ENCODE data around the gene MFNG.

Gene MFNG

GRCh38 chr22:37487571-37487970 is 1.4 kb upstream of the MFNG start:
- peak; percentile 53 for DNase-seq
- no peaks in the 10 kb centered on the region for H3K9me3 ChIP-seq (ENCODE audit: severe bottlenecking)
- H3K27ac ChIP-seq: peak overlapping the region; percentile 95
- H3K27me3 ChIP-seq (ENCODE audit: insufficient read depth, low read depth, severe bottlenecking): no peaks in the 10 kb centered on the region
- H3K36me3 ChIP-seq: peaks cover 21% of the 10 kb centered on the region
- H3K4me3 ChIP-seq (ENCODE audit: low read depth, low read length): no peak overlapping the region
- no peak for TF ChIP-seq CTCF (IDR thresholded peaks at IDR 0.05; ENCODE audit: low read depth, low read length)

GRCh38 chr22:37487129-37487528 is 945 bp upstream of the MFNG start:
- DNase-seq: no peak
- peak overlapping the region; percentile 95 for H3K27ac ChIP-seq
- H3K9me3 ChIP-seq (ENCODE audit: severe bottlenecking): no peaks in the 10 kb centered on the region
- H3K27me3 ChIP-seq (ENCODE audit: insufficient read depth, low read depth, severe bottlenecking): no peaks in the 10 kb centered on the region
- H3K4me3 ChIP-seq (ENCODE audit: low read depth, low read length): no peak overlapping the region
- H3K36me3 ChIP-seq: peaks cover 23% of the 10 kb centered on the region
- TF ChIP-seq CTCF (IDR thresholded peaks at IDR 0.05; ENCODE audit: low read depth, low read length): no peak

- Histone ChIP-seq H3K36me3 (peaks cover 27% of the 10 kb centered on the region), H3K27ac (peak overlapping the region; percentile 95)
- no peak for DNase-seq
Measured at GRCh38 chr22:37485395-37486223, 575 bp downstream of the MFNG start.

GRCh38 chr22:37484480-37485394 is 1.4 kb downstream of the MFNG start:
- no peaks in the 10 kb centered on the region for H3K9me3 ChIP-seq (ENCODE audit: severe bottlenecking)
- no peak for TF ChIP-seq CTCF (IDR thresholded peaks at IDR 0.05; ENCODE audit: low read depth, low read length)
- H3K27me3 ChIP-seq (ENCODE audit: insufficient read depth, low read depth, severe bottlenecking): no peaks in the 10 kb centered on the region
- peak; percentile 43 for DNase-seq
- H3K4me3 ChIP-seq (ENCODE audit: low read depth, low read length): peak overlapping the region; percentile 78
- H3K27ac ChIP-seq: peak overlapping the region; percentile 95
- peaks cover 26% of the 10 kb centered on the region for H3K36me3 ChIP-seq

More at GRCh38 chr22:37485395-37486223, 575 bp downstream of the MFNG start:
- Histone ChIP-seq H3K27me3 (ENCODE audit: insufficient read depth, low read depth, severe bottlenecking) (no peaks in the 10 kb centered on the region), H3K9me3 (ENCODE audit: severe bottlenecking) (no peaks in the 10 kb centered on the region), H3K4me3 (ENCODE audit: low read depth, low read length) (peak overlapping the region; percentile 78)
- no peak for TF ChIP-seq CTCF (IDR thresholded peaks at IDR 0.05; ENCODE audit: low read depth, low read length)

- Histone ChIP-seq H3K27me3 (ENCODE audit: insufficient read depth, low read depth, severe bottlenecking) (no peaks in the 10 kb centered on the region), H3K27ac (peak overlapping the region; percentile 95), H3K4me3 (ENCODE audit: low read depth, low read length) (no peak overlapping the region), H3K9me3 (ENCODE audit: severe bottlenecking) (no peaks in the 10 kb centered on the region), H3K36me3 (peaks cover 39% of the 10 kb centered on the region)
- TF ChIP-seq CTCF (IDR thresholded peaks at IDR 0.05; ENCODE audit: low read depth, low read length): no peak
- DNase-seq: no peak
Measured at GRCh38 chr22:37483050-37483449, 3.1 kb downstream of the MFNG start.

Data from WERI-Rb-1 (cell line).